GM18499 (cell line): Measurements from ENCODE around the gene GPR89B.
"Not testable (repeated sequence)": the region's sequence is repeated elsewhere in the genome, so short reads cannot be mapped to it uniquely, and the experiment has no call there.

Source experiments
- ATAC-seq: cut with Tn5 transposase; IDR thresholded peaks from one replicate; pipeline ENCODE4 v1.9.1; 2021; ENCODE audit warnings: moderate number of reproducible peaks; ENCODE audit not compliant: insufficient read depth, unreplicated experiment

GPR89B gene

DNA sequence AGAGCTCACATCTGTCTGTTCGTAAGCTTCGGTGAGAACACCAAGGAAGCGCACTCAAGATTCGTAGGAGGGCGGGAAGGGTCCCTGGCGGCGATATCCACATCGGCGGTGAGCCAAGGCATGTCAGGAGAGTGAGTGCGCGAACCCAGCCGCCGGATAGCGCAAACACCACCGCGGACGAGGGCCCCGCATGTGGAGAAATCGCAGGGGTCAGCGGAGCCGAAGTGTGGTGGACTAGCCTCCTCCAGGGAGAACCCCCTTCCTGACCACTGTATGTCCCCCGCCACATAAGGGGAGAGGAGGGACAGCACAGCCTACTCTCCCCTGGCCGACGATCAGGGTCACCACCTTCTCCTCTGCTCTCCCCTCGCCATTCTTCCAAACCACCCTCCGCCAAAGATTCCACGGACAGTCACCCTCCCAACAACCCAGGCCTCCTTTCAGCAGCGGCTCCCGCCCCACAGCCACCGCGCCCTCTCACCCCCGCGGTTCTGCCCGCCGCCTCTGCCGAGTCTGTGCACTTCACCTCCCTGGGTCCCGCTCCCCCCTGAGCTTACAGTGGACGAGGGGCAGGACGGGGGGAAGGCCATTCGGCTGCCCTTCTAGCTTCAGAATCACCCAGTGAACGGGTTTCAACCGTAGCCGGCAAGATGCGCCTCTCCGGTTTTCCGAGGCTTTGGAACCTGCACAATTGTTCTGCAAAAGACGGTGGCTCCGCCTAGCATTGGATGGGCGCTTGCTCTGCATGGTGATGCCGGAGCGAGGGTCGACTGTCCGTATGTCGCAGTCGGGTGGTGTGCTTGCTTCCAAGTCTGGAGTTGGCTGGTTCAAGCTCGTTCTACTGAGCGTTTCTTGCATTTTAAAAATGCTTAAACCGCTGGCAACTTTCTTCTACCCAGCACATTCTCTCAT is 86.3 kb downstream of the GPR89B start:
- ATAC-seq = not testable (repeated sequence)

DNA sequence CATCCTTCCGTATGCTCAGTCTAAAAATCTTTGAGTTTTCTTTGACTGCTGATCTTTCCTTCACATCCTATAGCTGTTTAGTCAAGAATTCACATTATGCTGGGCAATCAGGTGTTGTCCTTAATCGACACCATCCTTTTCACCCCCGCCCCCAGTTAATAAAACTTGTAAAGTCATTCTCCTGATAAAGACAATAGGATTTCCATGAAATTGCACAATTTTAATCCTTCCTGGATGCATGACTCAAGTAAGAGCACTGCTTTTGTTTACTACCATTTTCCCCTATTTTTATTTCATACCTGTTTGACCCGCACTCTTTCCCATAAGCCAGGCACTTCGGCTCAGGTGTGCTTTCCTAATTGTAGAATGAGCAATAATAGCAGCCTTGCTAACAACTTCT is 96.7 kb downstream of the GPR89B start:
- not testable (repeated sequence) for ATAC-seq

- ATAC-seq = not testable (repeated sequence)
Measured at GRCh38 chr1:148027004-148027403, 98.8 kb downstream of the GPR89B start.

DNA sequence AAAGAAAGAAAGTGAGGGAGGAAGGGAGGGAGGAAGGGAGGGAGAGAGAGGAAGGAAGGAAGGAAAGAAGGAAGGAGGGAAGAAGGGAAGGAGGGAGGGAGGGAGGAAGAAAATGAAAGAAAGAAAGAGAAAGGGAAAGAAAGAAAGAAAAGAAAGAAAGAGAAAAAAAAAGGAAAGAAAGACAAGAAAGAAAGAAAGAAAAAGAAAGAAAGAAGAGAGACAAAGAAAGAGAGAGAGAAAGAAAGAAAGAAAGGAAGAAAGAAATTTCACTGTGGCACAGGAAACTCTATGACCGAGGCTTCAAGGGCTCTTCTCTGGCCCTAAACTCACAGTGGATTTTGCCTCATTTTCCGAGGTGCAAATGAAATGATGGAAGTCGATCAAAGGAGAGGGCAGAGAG is 104.0 kb downstream of the GPR89B start:
- not testable (repeated sequence) for ATAC-seq

DNA sequence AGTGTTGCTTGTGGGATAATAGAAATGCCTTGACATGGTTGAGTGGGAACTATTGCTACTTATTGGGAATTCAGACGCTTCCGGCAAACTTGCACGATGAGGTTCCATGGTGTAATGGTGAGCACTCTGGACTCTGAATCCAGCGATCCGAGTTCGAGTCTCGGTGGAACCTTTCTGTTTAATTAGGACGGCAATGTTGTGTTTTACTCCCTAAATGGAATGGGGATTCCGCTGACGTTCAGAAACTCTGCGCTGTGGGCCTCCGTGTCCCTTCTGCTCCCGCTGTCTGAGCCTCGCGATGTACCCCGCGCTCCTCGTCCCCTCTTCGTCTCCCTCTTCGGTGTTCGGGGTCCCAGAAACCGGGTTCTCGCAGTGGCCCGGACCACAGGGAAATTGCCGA is 104.5 kb downstream of the GPR89B start:
- ATAC-seq = not testable (repeated sequence)

GRCh38 chr1:148033147-148033546 is 104.9 kb downstream of the GPR89B start:
- not testable (repeated sequence) for ATAC-seq

DNA sequence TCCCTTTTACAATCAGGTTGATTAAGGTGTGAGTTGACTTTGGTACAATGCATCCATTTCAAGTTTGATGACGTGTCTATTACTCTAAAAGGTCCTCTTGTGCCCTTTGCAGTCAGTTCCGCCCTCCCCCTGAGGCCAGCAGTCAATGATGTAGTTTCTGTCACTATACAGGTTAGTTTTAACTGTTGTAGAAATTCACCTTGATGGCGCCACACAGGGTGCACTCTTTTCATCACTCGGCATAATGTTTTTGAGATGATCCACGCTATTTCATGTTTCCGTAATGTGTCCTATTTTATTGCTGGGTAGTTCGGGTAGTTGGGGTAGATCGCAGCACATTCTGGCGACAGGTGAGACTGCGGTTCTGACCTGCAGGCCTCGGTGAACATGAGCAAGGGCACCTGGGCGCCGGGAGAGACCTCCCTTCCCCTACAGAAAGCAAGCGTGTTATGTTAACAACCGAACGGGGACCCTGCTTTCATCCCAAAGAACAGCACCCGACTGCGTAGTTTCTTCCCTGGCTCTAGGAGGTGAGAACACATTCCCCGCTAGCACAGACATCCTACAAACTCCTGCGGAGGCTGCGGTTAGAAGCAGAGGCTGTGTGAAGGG is 109.7 kb downstream of the GPR89B start:
- not testable (repeated sequence) for ATAC-seq

GRCh38 chr1:148038462-148039333 is 110.5 kb downstream of the GPR89B start:
- ATAC-seq = peak; percentile 86
